HFFc6 (cell line): ENCODE results near the gene KNDC1. TPM values are rescaled to one million over a fixed set of nuclear protein-coding genes. Genes with fewer than 3 reads are reported as not detected.
"Not testable (repeated sequence)": the region's sequence is repeated elsewhere in the genome, so short reads cannot be mapped to it uniquely, and the experiment has no call there.

Source experiments
- DNase-seq: peaks from one replicate; pipeline ENCODE4 v3.0.0-alpha.2; 2018
- H3K27ac Mint-ChIP-seq: 2 replicates; pipeline ENCODE4 v1.8.0; 2020; ENCODE audit warnings: mild to moderate bottlenecking, mixed read lengths
- H3K27me3 Mint-ChIP-seq: 2 replicates; pipeline ENCODE4 v1.8.0; 2021; ENCODE audit warnings: mild to moderate bottlenecking, moderate library complexity, mixed read lengths; ENCODE audit not compliant: insufficient read depth
- H3K36me3 Mint-ChIP-seq: 2 replicates; pipeline ENCODE4 v1.8.0; 2021; ENCODE audit warnings: low read depth, mixed read lengths
- H3K4me1 Mint-ChIP-seq: 2 replicates; pipeline ENCODE4 v1.8.0; 2020; ENCODE audit warnings: low read depth, mixed read lengths
- H3K4me3 Mint-ChIP-seq: 2 replicates; pipeline ENCODE4 v1.8.0; 2020; ENCODE audit warnings: mild to moderate bottlenecking, moderate library complexity, mixed read lengths
- H3K9me3 Mint-ChIP-seq: 2 replicates; pipeline ENCODE4 v1.8.0; 2020; ENCODE audit warnings: mild to moderate bottlenecking, mixed read lengths
- CTCF ChIP-seq: fragments of 200-600 bp; sonication (generic); IDR thresholded peaks from 2 replicates; pipeline ENCODE4 v1.5.0; 2021; ENCODE audit warnings: antibody characterized with exemption, mild to moderate bottlenecking
- total RNA-seq, 6 experiments: library from RNA; stranded (reverse); fragmentation: NEBNext Ultra II Directional; extraction: Animal tissue kit (Norgen Biotek cat#: 25700); gene quantifications; 2 replicates in 1 of 6; 3 replicates in 5 of 6; pipeline ENCODE4 v1.2.3, GENCODE V29; 2021

Gene KNDC1
- total RNA-seq, 6 experiments from 2014 or later = 0.05 to 1.00 (median 0.28) TPM; not detected in 3

DNA sequence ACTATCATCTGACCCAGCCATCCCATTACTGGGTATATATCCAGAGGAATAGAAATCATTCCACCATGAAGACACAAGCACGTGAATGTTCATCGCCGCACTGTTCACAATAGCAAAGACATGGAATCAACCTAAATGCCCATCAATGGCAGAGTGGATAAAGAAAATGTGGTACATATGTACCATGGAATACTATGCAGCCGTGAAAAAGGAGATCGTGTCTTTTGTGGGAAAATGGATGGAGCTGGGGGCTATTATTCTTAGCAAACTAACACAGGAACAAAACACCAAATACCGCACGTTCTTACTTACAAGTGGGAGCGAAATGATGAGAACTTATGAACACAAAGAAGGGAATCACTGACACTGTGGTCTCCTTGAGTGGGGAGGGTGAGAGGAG, 9.8 kb upstream of the KNDC1 start:
- TF ChIP-seq CTCF = no peak
- H3K4me1 Mint-ChIP-seq = peaks cover 8% of the 10 kb centered on the region
- H3K27ac Mint-ChIP-seq = no peak overlapping the region
- no peaks in the 10 kb centered on the region for H3K36me3 Mint-ChIP-seq
- DNase-seq = no peak
- H3K27me3 Mint-ChIP-seq = peaks cover 39% of the 10 kb centered on the region
- no peak overlapping the region for H3K4me3 Mint-ChIP-seq
- H3K9me3 Mint-ChIP-seq = peaks cover 9% of the 10 kb centered on the region

- peaks cover 40% of the 10 kb centered on the region for H3K27me3 Mint-ChIP-seq
- H3K4me3 Mint-ChIP-seq = no peak overlapping the region
- DNase-seq = no peak
- no peaks in the 10 kb centered on the region for H3K36me3 Mint-ChIP-seq
- H3K4me1 Mint-ChIP-seq = peaks cover 4% of the 10 kb centered on the region; the same call in 1 of the 2 replicates
- TF ChIP-seq CTCF = no peak
- no peak overlapping the region for H3K27ac Mint-ChIP-seq
- peaks cover 9% of the 10 kb centered on the region for H3K9me3 Mint-ChIP-seq
These were observed 9.4 kb upstream of the KNDC1 start for GRCh38 chr10:133150656-133151055.

GRCh38 chr10:133151071-133151470, 8.9 kb upstream of the KNDC1 start:
- peaks cover 40% of the 10 kb centered on the region for H3K27me3 Mint-ChIP-seq
- not testable (repeated sequence) for H3K4me3 Mint-ChIP-seq, DNase-seq, H3K4me1 Mint-ChIP-seq, H3K36me3 Mint-ChIP-seq, H3K27ac Mint-ChIP-seq, H3K9me3 Mint-ChIP-seq

GRCh38 chr10:133151543-133151972, 8.5 kb upstream of the KNDC1 start:
- DNase-seq = no peak
- no peaks in the 10 kb centered on the region for H3K36me3 Mint-ChIP-seq
- H3K4me1 Mint-ChIP-seq = no peaks in the 10 kb centered on the region
- TF ChIP-seq CTCF = no peak
- H3K27me3 Mint-ChIP-seq = peaks cover 40% of the 10 kb centered on the region
- no peak overlapping the region for H3K27ac Mint-ChIP-seq
- H3K9me3 Mint-ChIP-seq = peaks cover 9% of the 10 kb centered on the region
- no peak overlapping the region for H3K4me3 Mint-ChIP-seq

DNA sequence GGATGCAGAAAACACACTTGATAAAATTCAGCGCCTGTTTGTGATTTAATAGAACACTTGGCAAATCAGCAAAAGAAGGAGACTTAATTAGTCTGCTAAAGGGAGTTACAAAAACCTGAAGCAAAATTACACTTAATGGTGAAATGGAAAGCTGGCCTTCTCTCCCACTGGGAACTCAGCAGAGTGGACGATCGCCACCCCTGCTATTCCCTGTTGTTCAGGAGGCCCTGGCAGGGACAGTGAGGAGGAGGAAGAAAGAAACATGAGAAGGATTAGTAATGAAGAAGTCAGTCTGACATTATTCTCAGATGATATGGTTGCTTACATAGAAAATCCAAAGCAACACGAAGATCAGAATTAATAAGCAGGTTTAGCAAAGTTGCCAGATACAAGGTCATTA, 5.6 kb upstream of the KNDC1 start:
- Mint-ChIP-seq H3K4me1 (no peaks in the 10 kb centered on the region), H3K27me3 (peaks cover 26% of the 10 kb centered on the region), H3K4me3 (no peak overlapping the region), H3K27ac (no peak overlapping the region), H3K36me3 (no peaks in the 10 kb centered on the region), H3K9me3 (no peaks in the 10 kb centered on the region)
- no peak for DNase-seq
- no peak for TF ChIP-seq CTCF

- DNase-seq = no peak
- no peaks in the 10 kb centered on the region for H3K4me1 Mint-ChIP-seq
- H3K27me3 Mint-ChIP-seq = peaks cover 25% of the 10 kb centered on the region
- H3K27ac Mint-ChIP-seq = no peak overlapping the region
- TF ChIP-seq CTCF = no peak
- H3K4me3 Mint-ChIP-seq = no peak overlapping the region
- no peaks in the 10 kb centered on the region for H3K9me3 Mint-ChIP-seq
- H3K36me3 Mint-ChIP-seq = no peaks in the 10 kb centered on the region
These were observed 4.8 kb upstream of the KNDC1 start for GRCh38 chr10:133154996-133155778.
